Measurements from ENCODE around the gene SOX1.

The SOX1 gene

DNA sequence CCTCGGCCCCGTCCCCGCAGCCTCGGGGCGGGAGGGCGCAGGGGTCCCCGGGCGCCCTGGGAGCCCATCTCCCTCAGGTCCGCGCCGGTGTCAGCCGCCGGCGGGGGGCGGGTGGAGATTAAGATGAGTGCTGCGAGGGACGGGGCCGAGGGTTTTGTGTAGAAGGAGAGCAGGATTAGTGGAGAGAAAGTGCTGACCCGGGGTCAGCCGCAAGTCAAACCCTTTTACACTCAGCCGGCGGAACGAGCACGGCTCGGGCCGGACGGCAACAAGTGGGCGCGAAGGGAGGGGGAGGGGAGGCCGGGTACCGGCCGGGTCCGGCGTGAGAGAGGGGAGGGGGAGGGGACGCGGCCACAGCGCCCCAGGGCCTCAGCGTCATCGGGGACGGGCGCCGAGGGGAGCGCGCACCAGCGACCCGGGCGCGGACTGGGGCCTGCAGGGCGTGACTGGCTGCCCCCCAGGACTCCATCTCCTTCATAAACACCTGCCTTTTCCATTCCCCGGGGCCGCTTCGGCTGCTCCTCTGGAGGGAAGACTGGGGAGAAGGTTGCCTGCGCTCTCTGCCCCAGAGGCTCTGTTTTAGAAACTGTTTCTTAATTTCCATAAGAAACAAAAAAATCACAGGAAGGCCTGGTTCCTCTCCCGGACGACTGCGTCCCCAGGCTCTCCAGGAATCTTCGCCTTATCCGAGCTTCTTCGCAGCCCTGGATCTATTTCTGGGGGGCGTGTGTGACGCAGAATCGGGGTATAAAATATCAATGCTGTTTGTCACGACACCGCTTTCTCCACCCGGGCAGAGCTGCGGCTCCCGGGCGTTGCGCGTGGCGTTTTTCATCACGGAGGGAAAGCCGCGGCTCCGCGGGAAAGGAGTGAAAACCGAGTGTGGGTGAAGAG is 6.5 kb downstream of the SOX1 start:
- DNase-seq (ENCODE audit: low spot score) = no peak

DNA sequence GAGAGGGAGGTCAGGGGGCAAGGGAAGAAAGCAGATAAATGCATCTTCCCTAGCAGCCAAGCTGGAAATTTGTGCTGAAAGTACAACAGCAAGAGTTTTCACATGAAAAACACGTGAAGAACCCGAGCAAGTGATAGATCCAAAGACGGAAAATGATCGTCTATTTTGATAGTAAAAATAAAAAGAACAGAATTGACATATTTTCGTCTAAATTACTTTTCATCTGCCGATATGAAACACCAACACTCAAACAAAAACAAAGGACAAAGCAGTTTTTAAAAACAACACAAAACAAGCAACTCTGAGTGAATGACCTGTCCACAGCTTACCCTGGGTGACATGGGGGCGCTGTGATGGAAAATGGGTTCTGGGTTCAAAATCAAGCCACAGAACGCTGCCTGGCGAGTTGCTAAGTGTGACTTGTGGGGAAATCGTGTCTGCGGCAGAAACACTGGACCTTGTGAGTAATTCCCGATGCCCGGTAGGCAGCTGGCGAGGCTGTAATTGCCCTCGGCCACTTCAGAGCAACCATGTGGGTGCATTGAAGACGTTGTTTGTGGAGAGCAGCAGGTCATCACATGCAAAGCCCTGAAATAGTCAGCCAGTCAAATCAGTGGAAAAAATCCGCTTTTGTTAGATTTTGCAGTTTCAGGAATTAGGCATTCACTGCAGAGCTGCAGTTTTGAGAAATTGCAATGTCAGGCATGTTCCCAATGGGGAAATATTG is 7.4 kb downstream of the SOX1 start:
- no peak for DNase-seq (ENCODE audit: low spot score)

DNA sequence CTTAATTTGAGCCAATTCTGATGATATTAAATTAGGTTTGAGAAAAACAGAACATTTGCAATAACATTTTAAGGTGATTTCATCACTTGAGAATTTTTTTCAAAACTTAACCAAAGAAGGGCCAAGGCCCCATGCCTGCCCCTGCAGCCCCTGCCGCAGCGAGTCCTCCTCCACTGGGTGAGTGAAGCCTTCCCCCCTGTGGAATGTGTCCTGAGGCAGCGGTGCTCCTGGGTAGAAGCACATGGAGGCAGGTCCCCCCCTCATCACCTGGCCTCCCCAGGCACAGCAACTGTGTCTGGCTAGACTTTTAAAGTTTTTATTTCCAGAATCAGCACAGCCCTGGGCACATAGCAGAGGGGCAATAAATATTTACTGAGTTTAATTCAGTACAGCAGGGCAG is 10.8 kb downstream of the SOX1 start:
- DNase-seq (ENCODE audit: low spot score) = no peak

DNA sequence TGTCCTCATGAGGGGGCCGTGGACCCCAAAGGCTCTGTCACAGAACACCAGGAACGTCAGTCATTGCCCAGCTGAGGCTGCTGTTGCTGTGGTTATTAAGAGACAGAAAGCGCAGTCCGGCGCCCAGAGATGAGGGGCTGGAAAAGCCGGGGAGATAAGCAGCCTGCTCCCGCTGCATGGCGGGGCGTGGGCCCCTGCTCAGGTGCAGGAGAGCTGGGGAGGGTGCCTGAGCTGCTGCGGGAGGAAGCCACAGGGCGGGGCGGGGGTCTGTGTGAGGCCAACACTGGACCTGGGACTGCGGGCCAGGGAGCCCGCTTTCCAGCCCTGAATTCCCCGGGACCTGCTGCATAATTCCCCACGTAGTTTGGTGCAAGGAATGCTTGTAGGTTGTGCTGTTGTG is 11.3 kb downstream of the SOX1 start:
- no peak for DNase-seq (ENCODE audit: low spot score)

DNA sequence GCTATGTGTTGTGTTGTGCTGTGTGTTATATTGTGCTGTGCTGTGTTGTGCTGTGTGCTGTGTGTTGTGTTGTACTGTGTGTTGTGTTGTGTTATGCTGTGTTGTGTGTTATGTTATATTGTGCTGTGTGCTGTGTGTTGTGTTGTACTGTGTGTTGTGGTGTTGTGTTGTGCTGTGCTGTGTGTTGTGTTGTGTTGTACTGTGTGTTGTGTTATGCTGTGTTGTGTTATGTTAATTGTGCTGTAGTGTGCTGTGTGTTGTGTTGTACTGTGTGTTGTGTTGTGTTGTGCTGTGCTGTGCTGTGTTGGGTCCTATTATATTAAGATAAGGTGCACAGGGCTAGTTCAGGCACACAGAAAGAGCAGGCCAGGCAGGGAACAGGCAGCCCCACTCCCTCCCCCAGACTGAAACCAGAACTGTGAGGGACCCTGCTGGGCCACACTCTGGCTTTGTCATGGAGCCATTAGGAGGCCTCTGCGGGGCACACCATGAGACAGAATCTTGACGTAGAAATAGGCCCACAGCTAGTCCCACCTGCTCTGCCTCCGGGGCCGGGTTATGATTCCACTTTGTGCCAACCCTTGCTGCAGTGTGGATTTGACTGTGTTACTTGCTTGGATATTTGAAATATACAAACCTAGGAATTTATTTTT is 12.1 kb downstream of the SOX1 start:
- DNase-seq (ENCODE audit: low spot score) = no peak

DNA sequence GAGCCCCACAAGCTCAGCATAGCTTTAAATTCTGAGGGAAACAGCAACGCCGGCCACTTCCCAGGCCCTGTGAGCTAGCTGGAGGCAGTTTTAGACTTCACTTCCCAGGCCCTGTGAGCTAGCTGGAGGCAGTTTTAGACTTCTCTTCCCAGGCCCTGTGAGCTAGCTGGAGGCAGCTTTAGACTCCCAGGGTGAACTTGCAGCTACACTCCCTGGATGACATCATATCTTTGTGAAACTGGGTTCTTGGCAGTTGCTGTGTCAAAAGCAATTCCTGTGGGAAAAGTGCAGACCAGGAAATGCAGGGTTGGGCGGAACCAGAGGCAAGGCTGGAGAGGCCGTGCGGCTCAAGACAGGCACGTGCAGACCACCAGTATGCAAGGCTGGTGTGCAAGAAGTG is 12.7 kb downstream of the SOX1 start:
- DNase-seq (ENCODE audit: low spot score) = no peak

DNA sequence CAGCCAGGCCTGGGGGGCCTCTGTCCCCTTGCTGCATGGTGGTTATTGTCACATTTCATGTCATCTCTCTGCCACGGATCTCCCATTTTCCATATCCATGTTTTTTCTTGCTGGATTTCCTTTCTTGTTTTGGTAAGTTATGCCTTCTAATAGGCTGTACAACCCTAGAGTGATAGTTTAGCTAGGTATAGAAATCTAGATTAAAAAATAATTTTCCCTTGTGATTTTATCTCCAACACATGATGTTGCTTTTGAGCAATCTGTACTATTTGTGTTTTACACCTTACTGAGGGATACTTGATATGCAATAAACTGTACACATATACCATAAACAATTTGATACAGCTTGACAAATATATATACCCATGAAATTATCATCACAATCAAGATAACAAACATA is 17.0 kb downstream of the SOX1 start:
- no peak for DNase-seq (ENCODE audit: low spot score)

DNA sequence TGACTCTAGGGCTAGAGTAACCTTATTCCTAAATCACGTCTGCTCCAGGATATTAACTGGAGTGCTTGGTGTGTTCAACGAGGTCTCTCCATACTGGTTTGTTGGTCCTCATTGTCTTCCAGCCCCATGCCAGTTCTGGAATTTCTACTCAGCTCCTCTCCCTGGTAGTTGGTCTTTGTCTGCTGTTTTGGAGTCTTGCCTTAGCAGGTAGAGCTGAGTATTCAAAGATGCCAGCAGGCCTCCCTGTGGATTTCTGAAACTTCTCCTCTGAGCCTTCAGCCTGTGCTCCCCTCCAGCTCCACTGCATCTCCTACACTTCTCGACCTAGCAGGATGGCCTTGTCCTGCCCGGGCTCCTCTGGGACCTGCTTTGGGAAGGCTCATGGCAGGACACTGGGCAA is 25.5 kb downstream of the SOX1 start:
- no peak for DNase-seq (ENCODE audit: low spot score)

DNA sequence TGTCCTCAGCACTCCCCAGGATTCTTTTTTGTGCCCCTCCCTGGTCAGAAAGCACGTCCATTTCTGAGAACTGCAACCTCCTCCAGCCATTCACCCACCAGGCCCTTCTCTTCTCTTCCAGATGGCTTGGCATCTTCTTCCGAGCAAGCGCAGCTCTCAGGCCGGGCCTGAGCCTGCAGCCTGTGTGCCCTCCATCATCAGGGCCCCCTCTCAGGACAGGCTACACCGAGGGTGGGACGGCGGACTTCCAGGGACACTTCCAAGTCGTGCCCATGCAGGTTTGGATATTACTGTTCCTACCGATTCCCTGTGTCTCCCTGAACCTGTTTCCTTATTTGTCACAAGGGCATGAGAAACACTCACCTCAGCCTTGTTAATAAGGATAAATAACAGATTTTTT is 28.4 kb downstream of the SOX1 start:
- DNase-seq (ENCODE audit: low spot score) = no peak

DNA sequence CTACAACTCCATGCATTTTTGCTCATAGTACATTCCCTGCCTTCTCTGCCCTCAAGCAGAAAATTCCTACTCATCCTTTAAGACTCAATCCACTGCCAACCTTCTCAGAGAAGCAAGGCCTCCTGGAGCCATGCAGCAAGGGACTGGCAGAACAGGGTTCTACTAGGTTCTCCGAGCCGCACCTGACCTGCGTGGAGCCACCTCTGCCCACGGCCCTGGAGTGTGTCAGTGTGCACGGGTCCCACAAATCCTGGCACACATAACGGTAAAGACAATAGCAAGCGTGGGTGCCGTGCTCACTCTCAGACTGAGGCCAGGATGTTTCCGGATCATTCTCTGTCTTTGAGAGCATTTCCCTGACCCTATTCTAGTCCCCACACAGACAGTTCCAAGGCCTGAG is 30.0 kb downstream of the SOX1 start:
- no peak for DNase-seq (ENCODE audit: low spot score)

DNA sequence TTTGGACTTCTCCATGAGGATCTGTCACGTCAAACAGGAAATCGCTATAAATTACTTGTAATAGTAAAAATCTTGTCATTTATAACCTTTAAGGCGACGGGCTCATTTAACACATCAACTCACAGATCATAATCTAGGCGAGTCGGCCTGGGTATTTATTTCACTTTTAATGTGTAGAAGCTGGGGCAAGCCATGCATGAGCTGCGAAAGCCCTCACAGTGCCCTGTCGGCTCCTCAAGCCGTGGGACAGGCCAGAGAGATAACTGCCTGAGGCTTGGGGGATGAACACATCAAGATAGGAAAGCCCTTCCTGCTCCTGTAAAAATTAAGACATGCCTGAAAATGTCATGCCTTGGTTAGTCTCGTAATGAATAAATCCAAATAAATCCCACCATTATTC is 30.8 kb downstream of the SOX1 start:
- DNase-seq (ENCODE audit: low spot score) = no peak

DNA sequence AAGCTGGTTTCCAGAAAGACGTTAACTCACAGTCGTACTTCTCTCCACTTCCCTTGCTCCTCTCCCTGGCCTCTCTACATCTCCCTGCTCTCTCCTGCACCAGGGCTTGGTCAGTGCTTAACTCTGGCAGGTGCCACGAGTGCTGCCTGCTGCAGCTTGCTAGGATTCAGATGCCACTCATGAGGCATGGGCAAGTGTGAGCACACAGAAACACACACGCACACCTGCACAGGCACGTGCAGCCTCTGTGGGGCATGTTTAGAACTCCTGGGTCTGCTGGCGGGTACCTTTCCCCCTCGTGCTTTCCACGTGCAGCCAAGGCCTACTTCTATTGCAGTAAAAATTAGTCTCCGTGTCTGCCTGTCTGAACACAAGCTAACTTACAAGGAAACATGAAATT is 31.8 kb downstream of the SOX1 start:
- DNase-seq (ENCODE audit: low spot score) = no peak

DNA sequence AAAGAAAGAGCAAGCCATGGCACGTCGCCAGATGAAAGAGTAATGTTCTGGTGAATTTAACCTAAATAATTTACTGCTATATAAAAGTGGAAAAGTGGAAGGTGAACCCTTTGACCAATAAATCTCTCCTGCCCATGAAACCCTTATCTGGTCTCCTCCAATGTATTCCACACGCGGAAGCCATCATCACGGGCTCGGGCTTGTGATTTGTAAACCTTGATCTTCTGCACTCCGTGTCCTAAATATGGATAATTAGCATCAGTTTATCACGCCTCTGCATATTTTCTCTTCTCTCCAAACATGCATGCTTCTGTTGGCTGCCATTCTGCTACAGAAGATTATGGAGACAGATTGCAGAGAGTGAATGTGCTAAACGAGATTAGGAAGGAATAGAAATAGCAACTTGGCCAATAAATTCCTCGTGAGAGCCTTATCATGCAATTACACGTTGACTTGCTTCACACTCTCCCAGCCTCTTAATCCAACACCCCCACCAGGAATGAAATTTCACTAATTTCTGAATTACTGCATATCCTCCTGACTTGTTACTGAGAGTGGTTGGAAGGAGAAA is 34.5 kb downstream of the SOX1 start:
- DNase-seq (ENCODE audit: low spot score) = no peak

DNA sequence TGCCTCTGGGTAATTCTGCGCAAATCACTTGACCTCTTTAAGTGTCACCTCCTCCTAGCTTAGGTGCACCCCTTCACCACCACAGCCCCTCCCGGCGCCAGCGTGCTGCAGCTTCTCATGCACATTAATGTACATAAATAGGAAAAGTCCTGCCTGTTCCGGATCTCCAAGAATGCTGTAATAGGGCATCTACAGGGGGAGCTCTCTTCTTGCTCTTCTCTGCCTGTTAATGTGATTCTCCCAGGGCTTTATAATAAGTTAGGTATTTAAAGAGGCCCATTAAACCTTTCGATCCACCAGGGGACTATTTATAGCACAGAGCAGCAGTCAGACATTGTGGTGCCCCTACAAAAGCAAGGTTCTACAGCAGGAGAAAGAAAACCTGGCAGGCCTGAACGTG is 35.3 kb downstream of the SOX1 start:
- no peak for DNase-seq (ENCODE audit: low spot score)

DNA sequence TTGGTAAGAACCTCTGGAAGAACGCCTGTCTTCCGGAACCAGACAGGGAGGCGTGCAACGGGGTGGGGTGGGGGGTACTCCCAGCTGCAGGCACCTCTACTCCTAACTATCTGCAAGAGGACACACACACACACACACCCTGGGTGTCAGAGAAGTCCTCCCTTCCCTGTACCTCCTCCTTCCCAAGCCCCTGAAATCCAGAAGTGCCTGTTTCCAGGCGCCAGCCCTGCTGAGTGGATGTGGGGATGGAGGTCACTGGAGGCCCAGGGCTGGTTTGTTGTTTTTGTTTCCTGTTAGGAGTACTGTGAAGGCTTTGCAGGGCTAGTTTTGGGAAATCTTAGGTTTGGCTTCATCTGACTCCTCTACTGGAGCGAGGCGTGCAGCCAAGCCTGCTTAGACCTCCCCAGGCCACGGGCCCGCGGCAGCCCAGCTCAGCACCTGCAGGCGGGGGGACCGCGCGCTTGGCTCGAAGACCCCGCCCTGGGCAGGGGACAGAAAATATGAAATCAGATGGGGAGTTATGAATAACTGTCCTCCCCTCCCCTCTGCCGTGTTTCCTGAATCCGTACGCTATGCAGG is 36.4 kb downstream of the SOX1 start:
- no peak for DNase-seq (ENCODE audit: low spot score)

DNA sequence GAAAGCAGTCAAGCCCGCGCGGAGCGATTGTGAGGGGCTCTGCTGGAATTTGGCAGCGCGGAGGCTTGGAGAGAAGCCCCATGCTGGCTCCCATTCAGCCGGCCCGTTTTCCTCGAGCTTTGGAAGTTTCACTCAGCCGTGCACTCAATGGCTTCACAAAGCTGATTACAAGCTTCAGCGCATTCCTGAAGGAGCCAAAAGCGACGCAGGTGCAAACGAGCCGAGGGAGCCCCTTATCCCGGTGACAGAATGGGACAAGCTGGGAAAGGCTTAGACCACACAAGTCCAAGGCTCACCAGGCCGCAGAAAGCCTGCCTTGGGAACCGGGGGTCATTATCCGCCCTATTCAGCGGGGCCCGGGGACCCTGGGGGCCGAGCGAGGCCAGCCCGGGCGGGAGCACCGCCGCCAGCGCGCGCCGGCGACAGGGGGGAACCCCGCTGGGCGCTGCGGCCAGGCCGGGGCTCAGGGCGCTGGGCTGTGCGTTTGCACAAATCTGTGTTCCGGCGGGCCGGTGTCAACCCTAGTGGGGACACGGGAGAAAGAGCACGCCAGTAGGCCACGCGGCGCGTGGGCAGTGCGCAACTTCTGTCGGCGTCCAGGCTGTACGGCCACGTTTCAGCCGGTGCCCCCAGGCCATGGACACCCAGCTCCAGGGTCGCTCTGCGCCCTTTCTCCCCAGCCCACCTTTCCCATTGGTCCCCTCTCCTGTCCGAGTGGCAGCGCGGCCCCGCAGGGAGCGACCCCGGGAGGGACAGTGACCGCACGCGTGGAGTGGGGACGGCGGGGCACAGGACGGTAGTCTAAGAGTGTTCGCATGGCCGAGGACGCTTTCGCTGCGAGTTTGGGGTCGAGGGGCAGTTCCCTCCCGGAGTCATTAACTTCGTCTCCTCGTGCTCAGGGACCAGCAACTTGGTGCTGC is 37.3 kb downstream of the SOX1 start:
- DNase-seq (ENCODE audit: low spot score) = no peak

DNA sequence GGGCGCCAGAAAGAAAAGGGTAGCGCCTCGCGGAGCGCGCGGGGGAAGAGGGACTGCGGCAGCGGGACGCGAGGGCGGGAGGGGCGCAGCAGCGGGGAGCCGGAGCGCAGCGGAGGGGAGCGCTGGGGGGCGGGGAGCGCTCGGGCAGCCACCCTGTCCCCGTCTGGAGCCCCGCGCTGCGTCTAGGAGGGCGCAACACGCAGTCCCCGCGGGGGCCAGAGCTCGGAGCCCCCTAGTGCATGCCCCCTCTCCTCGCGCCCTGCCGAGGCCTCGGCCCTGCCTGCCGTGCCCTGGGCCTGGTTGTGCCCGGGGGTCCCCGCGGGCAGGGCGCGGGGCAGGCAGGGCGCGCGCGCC is 37.9 kb downstream of the SOX1 start:
- DNase-seq (ENCODE audit: low spot score) = no peak

DNA sequence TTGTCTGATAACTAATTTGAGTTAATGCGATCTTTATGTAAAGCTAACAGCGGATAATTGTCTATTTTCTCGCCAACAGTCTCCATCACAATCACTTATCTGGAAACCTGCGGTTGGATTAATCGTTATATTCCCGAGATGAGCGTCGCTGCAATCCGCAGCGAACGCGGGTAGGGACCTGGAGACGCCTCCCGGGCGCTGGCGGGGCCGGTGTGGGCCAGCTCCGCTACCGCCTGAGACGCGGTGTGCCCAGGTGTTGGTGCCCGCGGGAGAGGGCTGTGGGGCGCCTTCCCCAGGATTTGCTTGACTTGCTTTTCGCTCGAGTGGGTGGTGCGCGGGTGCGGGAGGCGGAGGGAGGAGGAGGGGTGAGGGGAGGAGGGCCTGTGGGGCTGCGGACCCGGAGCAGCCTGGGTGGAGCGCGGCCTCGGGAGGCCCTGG is 38.3 kb downstream of the SOX1 start:
- no peak for DNase-seq (ENCODE audit: low spot score)

DNA sequence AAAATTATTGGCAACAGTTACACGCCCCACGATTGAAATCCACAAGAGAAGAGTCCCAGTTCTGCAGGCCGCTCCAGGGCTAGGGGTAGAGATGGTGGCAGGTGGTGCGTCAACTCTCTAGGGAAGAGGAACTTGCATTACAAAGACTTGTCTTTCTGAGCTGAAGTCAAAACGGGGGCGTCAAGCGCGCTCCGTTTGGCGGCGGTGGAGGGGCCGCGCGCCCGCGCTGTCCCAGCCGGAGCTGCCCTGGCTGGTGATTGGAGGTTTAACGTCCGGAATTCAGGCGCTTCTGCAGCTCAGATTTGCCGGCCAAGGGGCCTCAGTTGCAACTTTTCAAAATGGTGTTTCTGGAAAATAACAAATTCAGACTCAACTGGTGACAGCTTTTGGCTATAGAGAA is 38.9 kb downstream of the SOX1 start:
- DNase-seq (ENCODE audit: low spot score) = no peak

DNA sequence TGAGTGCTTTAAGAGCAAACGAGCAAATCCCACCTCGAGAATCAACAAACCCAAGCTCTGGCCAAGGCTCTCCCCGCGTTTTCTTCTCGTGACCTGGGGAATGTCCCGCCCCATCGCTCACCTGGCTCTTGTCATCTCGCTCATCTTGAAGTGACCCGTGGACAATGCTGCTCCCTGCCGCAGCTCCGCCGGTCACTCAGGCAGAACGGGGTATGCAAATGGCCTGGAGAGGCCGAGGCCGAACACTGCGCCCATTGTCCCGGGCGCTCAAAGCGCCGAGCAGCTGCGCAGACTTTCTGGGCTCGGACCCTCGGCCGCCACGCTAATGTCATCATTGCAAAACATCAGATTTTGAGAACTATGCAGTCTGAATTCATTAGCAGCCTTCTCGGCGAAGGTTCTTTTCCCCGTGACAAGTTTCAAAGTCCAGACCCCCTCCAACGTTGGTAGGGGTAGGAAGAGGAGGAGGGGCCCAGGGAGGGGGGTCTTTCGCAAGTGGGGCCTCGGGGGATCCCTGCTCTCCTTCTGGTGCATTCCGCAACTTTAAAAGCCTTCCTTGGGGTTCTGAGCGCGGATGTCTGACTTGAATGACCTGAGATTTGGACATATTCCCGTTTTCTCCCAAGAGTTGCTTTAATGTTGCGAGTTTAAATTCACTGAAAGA is 39.7 kb downstream of the SOX1 start:
- DNase-seq (ENCODE audit: low spot score) = no peak

DNA sequence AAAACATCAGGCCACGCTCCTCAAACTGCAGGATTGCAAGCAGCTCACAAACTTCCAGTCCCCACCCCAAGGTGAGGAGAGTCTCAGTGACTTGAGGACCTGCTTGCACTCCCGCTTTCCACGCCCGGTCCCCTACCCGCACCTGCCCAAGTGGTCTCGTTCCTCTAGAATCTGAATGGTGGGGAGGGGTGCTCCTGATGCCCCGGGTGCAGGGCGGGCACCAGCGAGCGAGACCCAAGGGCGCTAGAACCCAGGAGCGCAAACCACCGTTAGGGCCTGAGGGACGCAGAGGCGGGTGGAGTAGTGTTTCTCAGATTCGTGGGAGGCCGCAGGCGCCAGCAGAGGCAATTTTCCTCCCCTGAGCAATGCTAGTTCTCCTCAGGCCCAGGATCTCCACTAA is 40.3 kb downstream of the SOX1 start:
- DNase-seq (ENCODE audit: low spot score) = no peak

Data from GM03348 (cell line).